Measurements from ENCODE around the gene SYCE3.

DNA sequence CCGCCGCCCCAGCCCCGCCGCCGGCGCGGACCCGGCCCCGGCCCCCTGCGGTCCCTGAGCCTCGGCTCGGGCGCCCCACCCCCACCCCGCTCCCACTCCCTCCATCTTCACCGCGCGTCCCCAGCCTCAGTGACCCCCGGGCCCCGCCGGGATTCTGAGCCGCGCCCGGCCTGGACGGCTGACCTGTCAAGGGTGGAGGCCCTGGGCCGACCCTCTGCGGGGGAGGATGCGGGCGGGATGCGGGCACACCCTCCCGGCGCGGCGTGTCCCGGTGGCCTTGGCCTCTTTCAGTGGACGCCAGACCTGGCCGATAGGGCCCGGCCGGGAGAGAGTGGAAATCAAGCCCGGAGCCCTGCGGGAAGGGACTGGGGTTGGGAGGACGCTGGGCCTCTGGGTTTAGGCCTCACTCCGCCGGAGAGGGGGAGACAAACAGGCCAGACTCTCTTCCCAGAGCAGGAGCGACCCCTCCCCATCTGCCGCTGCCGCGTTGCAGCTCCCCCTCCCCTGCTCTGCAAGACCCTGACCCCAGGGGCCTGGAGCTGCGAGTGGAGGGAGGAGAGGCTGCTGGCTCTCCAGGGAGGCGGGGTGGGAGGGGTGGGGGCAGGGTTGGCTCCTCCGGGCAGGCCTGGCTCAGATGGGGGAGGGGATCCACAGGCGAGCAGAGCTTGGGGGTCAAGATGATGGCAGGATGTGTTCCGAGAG, 38.4 kb upstream of the SYCE3 start:
- TF ChIP-seq TAF1 (IDR thresholded peaks at IDR 0.05; ENCODE audit: borderline replicate concordance, low read depth, low read length) (no peak), POLR2A (IDR thresholded peaks at IDR 0.05; ENCODE audit: low read depth, low read length) (no peak), POLR2AphosphoS5 (IDR thresholded peaks at IDR 0.05; ENCODE audit: low read depth, low read length) (no peak)
